Colon (tissue), 2 donors: ENCODE measurements around the gene TERT.

Experiments used
- FAIRE-seq: peaks from 2 replicates; lab custom pipeline; 2012; peaks lifted over from hg19 to GRCh38; lab: Jason Lieb, UNC
- donor health status: control.
- donor health status: control.

The TERT gene

DNA sequence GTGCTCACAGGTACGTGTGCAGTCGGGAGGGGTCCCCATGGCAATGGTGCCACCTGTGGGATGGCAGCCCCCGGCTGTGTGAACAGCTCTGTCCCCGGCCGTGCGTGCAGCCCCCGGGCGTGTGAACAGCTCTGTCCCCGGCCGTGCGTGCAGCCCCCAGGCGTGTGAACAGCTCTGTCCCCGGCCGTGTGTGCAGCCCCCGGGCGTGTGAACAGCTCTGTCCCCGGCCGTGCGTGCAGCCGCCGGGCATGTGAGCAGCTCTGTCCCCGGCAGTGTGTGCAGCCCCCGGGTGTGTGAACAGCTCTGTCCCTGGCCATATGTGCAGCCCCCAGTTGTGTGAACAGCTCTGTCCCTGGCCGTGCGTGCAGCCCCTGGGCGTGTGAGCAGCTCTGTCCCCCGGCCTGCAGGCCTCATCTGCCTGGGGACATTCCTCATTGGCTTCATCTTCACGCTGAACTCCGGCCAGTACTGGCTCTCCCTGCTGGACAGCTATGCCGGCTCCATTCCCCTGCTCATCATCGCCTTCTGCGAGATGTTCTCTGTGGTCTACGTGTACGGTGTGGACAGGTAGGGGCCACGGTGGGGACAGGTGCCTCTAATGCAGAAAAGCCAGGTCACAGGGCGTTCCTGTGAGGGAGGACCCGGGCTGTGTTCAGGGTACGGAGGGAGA is 75.6 kb downstream of the TERT start:
- no peak for FAIRE-seq

DNA sequence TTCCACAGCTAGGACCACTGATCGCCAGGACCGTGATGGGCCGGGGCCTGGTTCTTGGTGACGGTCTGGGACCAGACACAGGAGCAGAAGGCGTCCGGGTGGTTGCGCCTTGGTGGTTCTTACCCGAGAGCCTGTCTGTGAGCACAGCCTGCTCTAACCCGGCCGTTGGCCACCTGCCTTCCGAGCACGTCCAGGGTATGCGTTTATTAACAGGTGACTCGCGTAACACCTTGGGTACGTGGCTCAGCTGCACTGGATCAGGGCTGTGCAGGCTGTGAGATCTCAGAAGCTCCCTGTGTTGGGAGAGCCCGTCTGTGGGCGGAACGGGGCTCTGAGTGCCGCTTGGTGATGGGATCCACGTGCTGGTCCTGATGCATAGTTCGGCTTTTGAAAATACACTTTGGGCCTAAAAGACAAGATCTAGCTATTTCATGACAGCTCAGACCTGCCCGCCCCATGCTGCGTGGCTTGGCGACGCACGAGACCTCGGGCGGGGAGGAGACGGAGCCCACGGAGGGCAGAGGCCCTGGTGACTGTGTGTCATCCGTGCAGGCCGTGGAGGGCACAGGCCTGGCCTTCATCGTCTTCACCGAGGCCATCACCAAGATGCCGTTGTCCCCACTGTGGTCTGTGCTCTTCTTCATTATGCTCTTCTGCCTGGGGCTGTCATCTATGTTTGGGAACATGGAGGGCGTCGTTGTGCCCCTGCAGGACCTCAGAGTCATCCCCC is 76.4 kb downstream of the TERT start:
- no peak for FAIRE-seq

DNA sequence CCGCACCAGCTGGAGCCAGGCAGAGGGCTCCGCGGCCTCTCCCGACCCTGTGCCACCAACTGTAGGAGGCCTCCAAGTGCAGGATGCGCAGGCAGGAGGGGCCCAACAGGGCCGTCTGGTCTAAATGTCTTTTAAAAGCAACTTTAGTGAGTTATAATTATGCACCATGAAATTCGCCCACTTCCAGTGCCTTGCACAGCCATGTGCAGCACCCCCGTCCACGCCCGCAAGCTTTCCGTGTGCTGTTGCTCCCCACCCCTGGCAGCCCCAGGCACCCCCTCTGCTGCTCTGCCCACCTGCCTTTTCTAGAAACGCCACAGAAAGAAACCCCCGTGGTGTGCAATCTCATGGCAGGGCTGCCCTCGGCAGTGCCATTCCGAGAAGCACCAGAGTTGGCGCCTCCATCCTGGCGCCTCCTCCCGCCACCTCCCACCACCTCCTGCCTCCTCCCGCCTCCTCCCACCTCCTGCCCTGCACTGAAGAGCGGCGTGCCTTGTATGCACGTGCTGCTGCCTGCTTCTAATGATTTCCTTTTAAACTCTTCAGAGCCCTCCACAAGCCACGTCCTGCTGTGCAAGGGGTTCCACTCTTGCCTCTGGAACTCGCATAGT is 77.2 kb downstream of the TERT start:
- no peak for FAIRE-seq

DNA sequence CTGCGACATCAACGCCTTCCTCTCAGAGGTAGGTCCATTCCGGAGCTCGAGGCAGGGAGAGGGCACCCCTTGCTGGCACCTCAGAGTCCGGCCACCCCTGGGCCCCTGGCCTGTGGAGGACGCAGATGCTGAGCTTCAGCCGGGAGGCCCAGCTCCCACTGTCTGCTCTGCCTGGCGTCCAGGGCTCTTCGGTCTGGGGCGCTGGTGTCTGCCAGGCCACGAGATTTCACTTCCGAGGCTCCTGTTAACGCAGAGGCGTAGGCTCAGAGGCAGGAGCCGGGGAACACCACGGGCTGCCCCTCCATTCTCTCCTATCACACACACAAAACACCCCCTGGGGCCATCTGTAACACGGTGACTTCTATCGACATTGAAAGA is 78.0 kb downstream of the TERT start:
- FAIRE-seq, result no peak

DNA sequence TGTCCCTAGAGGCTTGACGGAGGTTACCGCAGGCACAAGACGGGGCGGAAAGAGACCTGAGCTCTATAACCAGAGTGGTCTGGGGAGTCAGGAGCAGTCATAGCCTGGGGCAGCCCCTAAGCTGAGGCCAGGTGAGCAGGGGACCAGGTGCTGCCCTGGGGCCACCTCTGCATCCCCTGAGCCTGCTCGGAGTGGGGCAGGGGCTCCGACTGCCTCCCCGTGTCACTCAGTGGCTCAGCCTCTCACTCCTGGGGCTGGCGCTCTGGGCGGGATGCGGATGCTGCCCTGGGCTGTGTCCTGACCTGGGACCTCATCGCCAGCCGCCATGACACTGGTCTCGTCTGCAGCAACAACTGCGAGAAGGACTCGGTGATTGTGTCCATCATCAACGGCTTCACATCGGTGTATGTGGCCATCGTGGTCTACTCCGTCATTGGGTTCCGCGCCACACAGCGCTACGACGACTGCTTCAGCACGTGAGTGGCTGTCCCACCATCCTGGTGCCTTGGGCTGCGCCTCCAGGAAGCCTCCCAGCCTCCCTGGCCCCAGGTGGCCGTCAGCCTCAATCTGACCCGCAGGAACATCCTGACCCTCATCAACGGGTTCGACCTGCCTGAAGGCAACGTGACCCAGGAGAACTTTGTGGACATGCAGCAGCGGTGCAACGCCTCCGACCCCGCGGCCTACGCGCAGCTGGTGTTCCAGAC is 78.5 kb downstream of the TERT start:
- no peak for FAIRE-seq

DNA sequence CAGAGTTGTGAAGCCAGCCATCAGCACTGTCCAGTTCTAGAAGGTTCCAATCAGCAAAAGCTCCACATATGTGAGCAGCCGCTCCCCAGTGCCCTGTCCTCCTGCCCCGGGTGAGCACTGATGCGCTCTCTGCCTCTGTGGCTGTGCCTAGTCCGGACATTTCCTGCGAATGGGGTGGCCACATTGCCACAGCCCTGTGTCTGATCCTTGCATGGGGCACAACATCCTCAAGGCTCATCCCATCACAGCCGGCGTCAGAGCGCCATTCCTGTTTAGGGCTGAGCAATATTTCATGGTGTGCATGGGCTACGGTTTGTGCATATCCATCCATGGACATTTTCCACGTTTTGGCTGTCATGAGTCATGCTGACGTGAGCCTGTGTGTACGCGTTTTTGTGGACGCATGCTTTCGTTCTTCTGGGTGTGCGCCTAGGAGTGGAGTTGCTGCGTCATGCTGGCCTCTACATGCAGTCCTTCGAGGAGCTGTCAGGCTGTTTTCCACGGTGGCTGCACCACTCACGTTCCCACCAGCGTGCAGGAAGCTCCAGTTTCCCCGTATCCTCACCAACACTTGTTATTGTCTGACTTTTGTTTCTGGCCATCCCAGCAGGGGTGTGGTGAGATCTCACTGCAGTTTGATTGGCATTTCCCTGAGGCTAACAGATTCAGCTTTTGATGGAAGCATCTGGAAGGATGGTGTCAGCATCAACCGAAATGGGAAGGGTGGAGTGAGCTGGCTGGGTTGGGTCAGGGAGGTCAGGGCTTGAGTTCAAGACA is 79.4 kb downstream of the TERT start:
- FAIRE-seq, result no peak

DNA sequence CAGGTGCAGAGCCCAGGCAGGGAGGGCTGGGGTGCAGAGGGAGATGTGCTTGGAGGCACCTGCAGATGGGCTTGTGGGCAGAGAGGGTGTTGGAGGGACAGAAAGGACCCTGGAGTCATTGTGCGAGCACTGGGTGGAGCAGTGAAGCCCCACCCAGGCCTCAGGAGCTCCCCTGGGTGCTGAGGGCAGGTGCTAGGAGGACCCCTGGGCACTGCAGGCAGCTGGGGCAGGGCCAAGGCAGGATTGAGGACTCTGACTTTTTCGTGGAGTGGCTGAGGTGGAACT is 80.0 kb downstream of the TERT start:
- FAIRE-seq, result no peak

DNA sequence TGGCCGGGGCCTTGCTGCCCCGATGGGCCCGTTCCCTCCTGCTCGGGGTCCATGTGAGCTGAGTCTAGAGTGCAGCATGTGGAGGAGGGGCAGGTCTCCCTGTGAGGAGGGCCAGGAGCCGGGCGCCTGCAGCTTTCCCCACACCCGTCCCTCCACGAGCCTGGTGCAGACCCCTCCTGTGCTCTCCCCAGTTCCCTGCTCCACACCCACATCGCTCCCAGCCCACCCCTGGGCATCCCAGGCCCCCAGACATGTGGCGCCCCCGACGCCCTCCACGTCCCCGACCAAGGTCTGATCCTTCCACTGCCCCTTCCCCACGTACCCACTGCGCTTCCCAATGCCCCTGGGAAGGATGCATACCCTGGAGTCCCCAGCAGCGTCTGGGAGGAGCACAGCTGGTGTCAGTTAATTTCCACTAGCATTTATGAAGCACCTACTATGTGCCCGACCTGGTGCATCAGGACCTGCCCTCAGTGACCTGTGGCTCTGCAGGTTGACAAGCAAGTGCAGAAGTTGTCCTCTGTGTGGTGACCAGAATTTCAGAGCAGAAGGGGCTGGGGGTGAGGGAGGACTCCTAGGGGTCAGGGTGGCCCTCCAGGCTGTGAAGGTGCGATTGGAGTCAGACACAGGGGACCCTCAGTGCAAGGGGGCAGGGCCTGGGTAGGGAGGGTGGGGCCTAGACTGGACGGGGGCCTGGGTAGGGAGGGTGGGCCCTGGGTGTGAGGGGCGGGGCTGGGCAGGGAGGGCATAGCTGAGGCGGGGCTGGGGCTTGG is 80.5 kb downstream of the TERT start:
- no peak for FAIRE-seq

DNA sequence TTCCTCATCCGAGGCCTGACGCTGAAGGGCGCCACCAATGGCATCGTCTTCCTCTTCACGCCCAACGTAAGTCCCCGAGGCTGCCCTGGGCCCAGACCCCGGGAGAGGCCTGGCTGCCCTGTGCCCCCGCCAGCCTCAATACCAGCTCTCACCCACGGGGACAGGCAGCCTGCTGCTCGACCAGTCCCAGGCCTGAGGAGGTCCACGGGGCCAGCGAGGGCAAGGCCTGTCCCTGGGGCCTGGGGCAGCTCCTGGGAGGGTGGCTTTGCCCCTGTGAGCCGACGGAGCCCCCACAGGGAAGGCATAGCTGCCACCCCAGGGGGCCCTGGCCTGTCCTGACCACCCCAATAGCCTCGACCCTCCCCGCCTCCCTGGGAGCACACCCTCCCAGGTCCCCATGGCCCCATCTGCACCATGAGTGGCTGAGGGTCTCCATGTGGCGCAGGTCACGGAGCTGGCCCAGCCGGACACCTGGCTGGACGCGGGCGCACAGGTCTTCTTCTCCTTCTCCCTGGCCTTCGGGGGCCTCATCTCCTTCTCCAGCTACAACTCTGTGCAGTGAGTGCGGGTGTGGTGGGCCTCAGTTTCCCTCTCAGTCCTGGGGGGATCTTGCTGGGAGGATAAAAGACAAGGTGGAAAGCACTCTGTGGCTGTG is 81.2 kb downstream of the TERT start:
- no peak for FAIRE-seq

DNA sequence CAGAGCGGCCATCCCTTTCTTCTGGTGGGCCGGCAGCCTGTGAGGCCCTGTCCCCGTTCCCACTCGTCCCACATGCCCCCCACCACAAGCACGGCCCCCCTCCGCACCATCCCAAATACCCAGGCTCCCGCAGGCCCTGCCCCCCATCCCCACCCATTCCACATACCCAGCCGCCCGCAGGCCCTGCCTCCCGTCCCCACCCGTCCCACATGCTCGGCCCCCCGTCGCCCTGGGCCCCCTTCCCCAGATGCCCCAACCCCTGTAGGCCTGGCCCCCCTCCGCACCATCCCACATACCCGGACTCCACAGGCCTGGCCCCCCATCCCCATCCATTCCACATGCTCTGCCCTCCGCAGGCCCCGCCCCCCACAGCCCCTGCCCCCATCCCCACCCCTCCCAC is 82.0 kb downstream of the TERT start:
- no peak for FAIRE-seq

DNA sequence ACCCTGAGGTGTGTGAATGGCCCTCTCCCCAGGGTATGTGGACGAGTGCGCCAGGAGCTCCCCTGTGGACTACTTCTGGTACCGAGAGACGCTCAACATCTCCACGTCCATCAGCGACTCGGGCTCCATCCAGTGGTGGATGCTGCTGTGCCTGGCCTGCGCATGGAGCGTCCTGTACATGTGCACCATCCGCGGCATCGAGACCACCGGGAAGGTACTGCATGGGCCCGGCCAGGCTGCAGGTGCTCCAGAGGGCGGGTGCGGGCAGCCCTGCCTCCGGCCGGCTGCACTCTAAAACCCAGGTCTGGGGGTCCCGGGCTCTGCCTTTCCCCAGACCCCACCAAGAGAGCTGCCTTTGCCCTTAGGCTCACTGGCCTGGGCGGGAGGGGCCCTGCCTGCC is 82.6 kb downstream of the TERT start:
- no peak for FAIRE-seq

DNA sequence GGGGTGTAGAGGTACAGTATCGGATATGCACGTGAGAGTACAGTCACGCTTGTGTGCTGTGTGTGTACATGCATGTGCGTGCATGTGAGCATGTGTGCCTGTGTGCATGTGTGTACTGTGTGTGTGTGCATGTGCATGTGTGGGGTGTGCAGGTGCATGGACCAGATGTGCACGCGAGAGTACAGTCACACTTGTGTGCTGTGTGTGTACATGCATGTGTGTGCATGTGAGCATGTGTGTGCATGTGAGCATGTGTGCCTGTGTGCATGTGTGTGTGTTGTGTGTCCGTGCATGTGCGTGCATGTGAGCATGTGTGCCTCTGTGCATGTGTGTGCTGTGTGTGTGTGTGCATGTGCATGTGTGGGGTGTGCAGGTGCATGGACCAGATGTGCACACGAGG is 83.2 kb downstream of the TERT start:
- no peak for FAIRE-seq

DNA sequence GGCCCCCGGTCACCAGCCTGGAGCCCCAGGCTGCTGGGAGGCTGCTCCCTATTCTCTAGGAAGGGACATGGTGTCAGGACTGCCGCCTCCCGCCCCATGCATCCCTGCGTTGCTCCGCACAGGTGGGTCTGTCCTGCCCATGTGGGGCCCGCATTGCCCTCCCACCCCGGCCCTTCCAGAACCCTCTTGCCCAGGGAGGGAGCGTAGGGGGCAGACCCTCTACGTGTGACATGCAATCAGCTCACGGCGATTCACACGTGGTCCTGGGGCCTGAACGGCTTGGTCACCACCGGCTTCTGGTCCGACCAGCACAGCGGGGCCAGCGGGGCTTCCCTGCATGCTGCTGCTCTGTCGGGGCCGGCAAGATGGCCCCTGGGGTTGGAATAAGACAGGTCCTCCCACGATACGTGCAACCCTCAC is 84.0 kb downstream of the TERT start:
- FAIRE-seq, result no peak

DNA sequence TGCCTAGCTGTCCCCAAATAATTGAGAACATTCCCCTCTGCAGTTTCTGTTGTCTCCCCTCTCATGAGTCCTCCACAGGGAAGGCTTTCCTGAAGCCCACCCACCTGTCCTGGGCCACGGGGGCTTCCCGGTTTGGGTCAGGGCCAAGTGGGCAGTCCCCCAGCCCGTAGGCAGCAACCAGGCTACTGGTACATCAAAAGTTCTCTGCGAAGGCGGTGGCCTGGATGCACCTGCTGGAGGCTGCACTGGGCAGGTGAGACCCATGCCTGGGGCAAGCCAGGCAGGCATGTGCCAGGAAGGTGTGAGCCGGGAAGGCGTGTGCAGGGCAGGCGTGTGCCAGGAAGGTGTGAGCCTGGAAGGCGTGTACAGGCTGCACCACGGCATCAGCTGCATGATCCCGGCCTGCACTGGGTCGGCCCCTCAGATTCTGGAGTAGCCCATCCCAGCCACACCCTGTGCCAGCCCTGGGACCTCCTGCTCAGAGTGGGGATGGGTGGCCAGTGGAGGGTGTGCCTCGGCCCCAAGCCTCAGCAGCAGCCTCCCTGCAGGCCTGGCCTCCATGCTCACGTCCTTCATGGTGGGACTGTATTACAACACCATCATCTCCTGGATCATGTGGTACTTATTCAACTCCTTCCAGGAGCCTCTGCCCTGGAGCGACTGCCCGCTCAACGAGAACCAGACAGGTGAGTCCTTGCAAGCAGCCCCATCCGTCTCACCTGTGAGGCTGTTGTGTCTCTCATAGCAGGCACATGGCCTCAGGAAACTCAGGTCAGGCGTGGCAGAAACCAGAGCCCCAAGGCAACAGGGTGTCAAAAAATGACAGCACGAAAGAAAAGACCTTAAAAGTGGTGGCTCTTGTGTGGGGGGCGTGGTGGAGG is 84.7 kb downstream of the TERT start:
- no peak for FAIRE-seq

DNA sequence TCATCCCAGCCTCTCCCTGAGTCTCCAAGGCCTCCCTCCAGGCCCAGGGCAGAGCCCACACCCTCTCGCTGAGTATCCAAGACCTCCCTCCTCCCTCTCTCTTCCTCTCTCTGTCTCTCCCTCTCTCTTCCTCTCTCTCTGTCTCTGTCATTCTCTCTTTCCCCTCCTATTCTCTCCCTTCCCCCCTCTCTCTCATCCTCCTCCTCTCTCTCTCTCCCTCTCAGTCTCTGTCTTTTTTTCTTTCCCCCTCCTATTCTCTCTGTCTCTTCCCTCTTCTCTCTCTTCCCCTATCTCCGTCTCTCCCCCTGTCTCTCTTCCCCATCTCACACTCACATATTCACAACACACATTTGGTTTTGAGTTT is 85.4 kb downstream of the TERT start:
- no peak for FAIRE-seq

DNA sequence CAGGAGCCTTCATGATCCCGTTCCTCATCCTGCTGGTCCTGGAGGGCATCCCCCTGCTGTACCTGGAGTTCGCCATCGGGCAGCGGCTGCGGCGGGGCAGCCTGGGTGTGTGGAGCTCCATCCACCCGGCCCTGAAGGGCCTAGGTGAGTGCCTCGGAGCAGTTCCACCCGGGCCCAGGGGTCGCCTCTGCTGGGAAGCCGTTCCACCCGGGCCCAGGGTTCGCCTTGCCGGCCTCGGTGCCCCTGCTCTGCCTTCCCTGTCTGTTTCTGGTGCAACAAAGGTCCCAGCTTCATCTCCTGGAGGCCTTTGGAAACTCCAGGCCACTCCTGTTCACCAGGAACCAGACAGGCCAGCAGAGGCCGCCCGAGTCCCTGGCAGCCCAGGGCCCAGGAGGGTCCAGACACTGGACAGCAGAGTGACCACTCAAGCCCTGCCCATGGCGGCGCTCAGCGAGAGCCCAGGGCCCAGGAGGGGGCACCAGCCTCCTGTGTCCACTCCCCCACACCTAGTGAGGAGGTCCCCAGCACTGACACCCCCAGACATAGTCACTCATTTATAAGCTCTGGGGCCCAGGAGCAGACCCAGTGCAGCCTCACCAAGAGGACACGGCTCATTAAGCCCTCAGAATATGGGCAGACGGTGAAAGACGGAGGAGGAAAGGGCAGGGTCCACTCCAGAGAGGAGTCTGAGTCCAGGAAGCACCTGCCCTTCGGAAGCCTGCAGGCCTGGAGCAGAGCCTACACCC is 86.0 kb downstream of the TERT start:
- no peak for FAIRE-seq

DNA sequence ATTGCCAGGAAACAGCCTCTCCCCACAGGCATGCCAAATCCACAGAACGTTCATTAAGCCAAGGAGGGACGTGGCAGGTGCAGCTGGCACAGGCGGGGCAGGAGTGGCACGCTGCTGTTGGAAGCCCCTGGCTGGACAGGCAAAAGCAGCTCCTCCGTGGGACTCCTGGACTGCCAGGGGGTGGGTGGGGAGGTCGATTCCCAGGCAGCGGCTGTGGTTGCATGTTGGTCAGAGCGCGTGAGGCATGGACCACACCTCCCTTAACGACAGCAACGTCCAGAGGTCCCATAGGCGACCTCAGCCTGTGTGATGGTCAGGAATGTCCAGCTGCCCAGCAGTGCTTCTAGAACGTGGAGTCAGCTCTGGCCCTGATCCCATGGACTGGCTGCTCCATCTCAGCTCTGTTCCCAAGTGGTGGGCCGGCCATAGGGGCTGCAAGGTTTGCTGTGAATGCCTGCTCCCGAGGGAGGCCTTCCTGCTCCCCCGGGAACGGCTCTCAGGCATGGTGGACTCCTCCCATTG is 86.6 kb downstream of the TERT start:
- FAIRE-seq, result no peak

DNA sequence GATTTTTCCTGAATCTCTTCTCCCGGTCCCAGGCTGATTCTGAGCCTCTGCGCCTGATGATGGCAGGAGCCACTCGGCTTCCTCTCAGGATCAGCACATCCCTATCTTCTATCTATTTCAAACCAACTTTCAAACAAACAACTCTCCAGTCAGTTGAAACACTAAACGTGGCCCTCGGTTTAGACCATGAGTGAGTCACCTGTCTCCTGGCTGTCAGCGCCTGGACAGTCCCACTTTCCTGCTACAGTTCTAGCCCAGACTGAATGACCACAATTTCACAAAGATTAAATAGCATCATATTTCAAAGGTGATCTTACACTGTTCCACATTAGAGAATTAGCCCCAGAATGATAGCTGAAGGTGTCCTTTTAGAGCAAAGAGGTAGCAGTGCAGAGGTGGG is 87.3 kb downstream of the TERT start:
- FAIRE-seq, result no peak
